BE2C (cell line): Measurements from ENCODE around the gene ACD.

ENCODE experiments used
- DNase-seq: peaks from one replicate; pipeline ENCODE4 v3.0.0-alpha.2; 2020
- H3K27me3 ChIP-seq: fragments of 250-450 bp; sonication (Bioruptor Pico); 2 replicates; pipeline ENCODE4 v1.5.1; 2020; ENCODE audit warnings: mild to moderate bottlenecking
- H3K36me3 ChIP-seq: fragments of 250-450 bp; sonication (Bioruptor Pico); 2 replicates; pipeline ENCODE4 v1.5.1; 2020; ENCODE audit warnings: mild to moderate bottlenecking
- H3K4me1 ChIP-seq: fragments of 250-450 bp; sonication (Bioruptor Pico); 2 replicates; pipeline ENCODE4 v1.5.1; 2020
- H3K4me3 ChIP-seq: 2 replicates; pipeline ENCODE4 v1.5.1; 2011; ENCODE audit warnings: low read depth, low read length
- H3K9me3 ChIP-seq: fragments of 250-450 bp; sonication (Bioruptor Pico); 2 replicates; pipeline ENCODE4 v1.5.1; 2020
- TF ChIP-seq, protein P1 (sequence below): IDR thresholded peaks from 2 replicates; pipeline ENCODE4 v1.5.1; 2012; ENCODE audit warnings: mild to moderate bottlenecking, low read depth, low read length

ACD gene

DNA sequence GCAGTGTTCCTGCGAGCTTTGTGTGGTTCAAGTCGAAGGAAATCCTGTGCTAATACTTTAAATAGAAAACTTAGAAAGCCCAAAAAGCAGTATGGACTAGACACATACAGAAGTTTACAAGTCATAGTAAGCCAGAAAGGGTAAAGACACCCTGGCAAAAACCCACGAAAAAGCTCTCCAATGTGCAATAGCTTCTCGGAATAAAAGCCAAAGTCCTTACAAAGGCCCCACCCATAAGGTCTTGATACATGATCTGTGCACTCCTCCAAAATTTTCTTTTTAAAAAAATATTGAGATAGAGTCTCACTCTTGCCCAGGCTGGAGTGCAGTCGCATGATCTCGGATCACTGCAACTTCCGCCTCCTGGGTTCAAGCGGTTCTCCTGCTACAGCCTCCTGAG, 16.9 kb upstream of the ACD start:
- TF ChIP-seq, protein P1, sequence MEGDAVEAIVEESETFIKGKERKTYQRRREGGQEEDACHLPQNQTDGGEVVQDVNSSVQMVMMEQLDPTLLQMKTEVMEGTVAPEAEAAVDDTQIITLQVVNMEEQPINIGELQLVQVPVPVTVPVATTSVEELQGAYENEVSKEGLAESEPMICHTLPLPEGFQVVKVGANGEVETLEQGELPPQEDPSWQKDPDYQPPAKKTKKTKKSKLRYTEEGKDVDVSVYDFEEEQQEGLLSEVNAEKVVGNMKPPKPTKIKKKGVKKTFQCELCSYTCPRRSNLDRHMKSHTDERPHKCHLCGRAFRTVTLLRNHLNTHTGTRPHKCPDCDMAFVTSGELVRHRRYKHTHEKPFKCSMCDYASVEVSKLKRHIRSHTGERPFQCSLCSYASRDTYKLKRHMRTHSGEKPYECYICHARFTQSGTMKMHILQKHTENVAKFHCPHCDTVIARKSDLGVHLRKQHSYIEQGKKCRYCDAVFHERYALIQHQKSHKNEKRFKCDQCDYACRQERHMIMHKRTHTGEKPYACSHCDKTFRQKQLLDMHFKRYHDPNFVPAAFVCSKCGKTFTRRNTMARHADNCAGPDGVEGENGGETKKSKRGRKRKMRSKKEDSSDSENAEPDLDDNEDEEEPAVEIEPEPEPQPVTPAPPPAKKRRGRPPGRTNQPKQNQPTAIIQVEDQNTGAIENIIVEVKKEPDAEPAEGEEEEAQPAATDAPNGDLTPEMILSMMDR = no peak
- Histone ChIP-seq H3K4me1 (peaks cover 11% of the 10 kb centered on the region), H3K36me3 (no peaks in the 10 kb centered on the region), H3K27me3 (no peaks in the 10 kb centered on the region), H3K4me3 (no peak overlapping the region), H3K9me3 (no peaks in the 10 kb centered on the region)
- no peak for DNase-seq

DNA sequence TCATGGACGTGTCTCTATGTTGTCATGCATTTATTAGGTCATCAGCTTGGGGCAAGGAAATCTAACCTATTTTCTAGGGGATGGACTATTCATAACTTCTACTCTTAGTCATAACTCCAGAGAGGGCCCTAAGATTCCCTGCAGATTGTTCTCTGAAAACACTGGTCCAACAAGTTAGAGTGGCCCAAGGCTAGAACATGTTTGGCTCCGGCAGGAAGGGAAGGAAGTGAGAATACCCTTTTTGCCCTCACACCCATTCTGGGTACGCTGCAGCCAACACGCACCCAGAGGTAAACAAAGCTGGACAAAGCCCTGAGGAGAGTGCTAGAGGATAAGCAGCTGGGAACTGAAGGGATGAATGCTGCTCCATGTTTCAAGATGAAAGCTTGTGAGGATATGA, 16.5 kb upstream of the ACD start:
- Histone ChIP-seq H3K4me1 (peaks cover 11% of the 10 kb centered on the region), H3K36me3 (no peaks in the 10 kb centered on the region), H3K4me3 (no peak overlapping the region), H3K9me3 (no peaks in the 10 kb centered on the region), H3K27me3 (no peaks in the 10 kb centered on the region)
- DNase-seq = no peak
- TF ChIP-seq, protein P1 = no peak

DNA sequence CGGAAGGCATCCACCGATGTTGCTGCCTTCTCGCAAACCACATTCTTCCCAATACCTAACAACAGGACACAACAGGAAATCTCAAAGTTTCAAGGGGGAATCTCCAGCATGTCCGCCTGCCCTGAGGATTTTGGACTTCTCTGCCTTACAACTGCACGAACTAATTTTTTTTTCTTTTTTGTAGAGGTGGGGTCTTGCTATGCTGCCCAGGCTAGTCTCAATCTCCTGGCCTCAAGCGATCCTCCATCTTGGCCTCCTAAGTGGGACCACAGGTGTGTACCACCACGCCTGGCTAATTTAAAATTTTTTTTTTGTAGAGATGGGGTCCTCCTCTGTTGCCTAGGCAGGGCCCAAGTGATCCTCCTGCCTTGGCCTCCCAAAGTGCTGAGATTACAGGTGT, 15.9 kb upstream of the ACD start:
- Histone ChIP-seq H3K36me3 (no peaks in the 10 kb centered on the region), H3K4me3 (no peak overlapping the region), H3K9me3 (no peaks in the 10 kb centered on the region), H3K27me3 (no peaks in the 10 kb centered on the region), H3K4me1 (peaks cover 11% of the 10 kb centered on the region)
- no peak for DNase-seq
- TF ChIP-seq, protein P1 = no peak

DNA sequence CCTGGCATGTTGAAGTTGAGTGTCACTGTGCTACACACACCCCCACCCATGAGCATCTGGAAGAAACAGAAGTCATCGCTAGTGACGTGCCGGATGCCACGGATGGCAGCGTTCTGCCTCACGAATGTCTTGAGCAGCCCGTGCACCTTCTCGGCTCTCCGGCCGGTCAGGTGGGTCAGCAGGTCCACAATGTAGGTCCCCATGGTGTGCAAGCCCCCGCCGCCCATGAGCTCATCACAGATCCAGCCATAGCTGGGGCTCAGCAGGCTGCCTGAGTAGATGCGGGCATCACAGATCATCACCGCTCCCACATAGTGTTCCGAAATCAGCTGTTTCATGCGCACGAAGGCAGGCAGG, 15.5 kb upstream of the ACD start:
- H3K9me3 ChIP-seq = no peaks in the 10 kb centered on the region
- no peaks in the 10 kb centered on the region for H3K27me3 ChIP-seq
- DNase-seq = no peak
- TF ChIP-seq, protein P1 = no peak
- no peaks in the 10 kb centered on the region for H3K36me3 ChIP-seq
- H3K4me1 ChIP-seq = peaks cover 11% of the 10 kb centered on the region
- H3K4me3 ChIP-seq = no peak overlapping the region

DNA sequence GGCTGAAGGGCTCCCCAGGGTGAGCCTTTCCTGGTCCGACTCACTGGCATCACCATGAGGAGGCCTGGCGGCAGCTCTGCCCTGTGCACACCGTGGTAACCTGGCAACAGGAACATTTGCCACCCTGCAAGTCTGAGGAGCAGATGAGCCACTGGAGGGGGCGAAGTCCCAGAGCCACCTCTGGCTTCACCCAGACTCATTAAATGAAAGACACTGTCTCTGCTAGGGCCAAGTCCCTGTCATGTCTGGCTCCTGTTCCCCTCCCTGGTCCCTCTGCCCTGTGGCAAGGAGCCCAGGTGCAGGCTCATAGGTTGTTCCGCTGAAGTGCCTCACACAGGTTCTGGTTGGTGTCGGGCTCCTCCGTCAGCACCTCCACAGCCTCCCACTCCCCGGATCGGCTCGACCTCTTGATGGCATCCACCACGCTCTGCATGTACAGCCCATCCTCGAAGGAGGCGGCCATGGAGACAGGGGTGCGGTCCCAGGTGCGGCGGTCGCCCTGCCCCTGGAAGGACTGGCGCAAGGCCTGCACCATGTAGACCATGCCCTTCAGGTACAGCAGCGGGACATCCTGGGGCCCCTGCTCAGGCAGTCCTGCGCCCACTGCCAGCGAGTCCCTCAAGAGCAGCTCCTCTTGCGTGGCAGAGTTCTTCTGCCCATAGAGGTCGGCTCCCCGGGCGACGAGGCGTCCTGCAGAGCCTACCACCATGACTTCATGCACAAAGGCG, 15.0 kb upstream of the ACD start:
- no peak for DNase-seq
- Histone ChIP-seq H3K9me3 (no peaks in the 10 kb centered on the region), H3K4me1 (peaks cover 11% of the 10 kb centered on the region), H3K27me3 (no peaks in the 10 kb centered on the region), H3K36me3 (no peaks in the 10 kb centered on the region), H3K4me3 (no peak overlapping the region)
- TF ChIP-seq, protein P1 = no peak

DNA sequence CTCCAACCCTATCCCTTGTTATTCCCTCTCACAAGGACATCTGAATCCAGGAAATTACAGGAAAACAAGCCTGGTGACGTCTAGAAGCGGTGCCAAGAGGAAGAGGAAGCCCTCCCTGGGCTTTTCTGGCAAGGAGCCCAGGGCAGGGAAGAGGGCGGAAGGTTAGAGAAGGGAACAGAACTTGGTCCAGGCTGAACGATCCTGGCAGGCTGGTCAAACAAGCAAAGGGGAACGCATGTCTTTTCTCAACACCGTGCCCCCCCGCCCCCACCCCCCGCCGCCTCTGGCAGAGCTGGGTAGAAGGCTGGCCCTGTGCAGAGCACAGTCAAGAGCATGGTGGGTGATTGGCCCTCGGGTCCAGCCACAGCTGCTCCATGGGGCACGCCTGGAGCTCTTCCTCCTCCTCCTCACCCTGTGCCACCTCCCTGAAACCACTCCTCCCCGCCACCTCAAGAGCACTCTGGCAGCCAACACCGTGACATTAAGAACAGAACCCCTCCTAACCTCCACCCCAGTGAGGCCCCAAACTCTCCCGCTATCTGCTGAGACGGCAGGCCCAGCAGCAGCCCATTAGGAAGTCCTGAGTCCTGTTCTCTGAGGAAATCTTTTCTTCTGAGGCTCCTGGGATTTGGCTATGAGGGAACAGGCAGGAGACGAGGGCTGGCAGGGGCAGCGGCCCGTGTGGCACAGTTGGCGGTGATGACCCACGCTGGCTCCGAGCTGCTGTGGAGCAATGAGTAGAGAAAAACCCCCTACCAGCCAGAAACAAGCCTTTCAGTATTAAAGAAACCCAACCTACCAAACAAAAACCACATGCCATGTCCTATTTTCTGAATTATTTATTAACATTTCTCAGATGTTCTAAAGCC, 13.9 kb upstream of the ACD start:
- Histone ChIP-seq H3K4me3 (no peak overlapping the region), H3K27me3 (no peaks in the 10 kb centered on the region), H3K4me1 (peaks cover 11% of the 10 kb centered on the region), H3K36me3 (no peaks in the 10 kb centered on the region), H3K9me3 (no peaks in the 10 kb centered on the region)
- peak; percentile 46 for DNase-seq
- TF ChIP-seq, protein P1 = no peak
